Endodermal cell (in vitro differentiated cells): Measurements from ENCODE around the gene WDR37. TPM values are rescaled to one million over a fixed set of nuclear protein-coding genes. Genes with fewer than 3 reads are reported as not detected.
A peak's percentile ranks its signal among the peaks of the same experiment; 100 is the strongest.

ENCODE experiments used
- DNase-seq: peaks from one replicate; pipeline ENCODE4 v3.0.0-alpha.2; 2017
- H3K27ac ChIP-seq: 2 replicates; pipeline ENCODE4 v1.5.1; 2013; ENCODE audit warnings: mild to moderate bottlenecking, low read depth, low read length, moderate library complexity
- H3K27me3 ChIP-seq: 2 replicates; pipeline ENCODE4 v1.6.1; 2013; ENCODE audit warnings: mild to moderate bottlenecking, low read length, moderate library complexity; ENCODE audit not compliant: insufficient read depth, control insufficient read depth, poor library complexity, severe bottlenecking
- H3K36me3 ChIP-seq: 2 replicates; pipeline ENCODE4 v1.7.0; 2013; ENCODE audit warnings: mild to moderate bottlenecking, low read length, moderate library complexity; ENCODE audit not compliant: control insufficient read depth, insufficient read depth
- H3K4me1 ChIP-seq: one replicate; pipeline ENCODE4 v1.7.0; 2013; ENCODE audit warnings: low read length; ENCODE audit not compliant: control insufficient read depth, insufficient read depth
- H3K4me3 ChIP-seq: 2 replicates; pipeline ENCODE4 v1.5.1; 2013; ENCODE audit warnings: mild to moderate bottlenecking, low read length, moderate library complexity
- H3K9ac ChIP-seq: 2 replicates; pipeline ENCODE4 v1.6.1; 2013; ENCODE audit warnings: mild to moderate bottlenecking, low read length, moderate library complexity; ENCODE audit not compliant: poor library complexity, severe bottlenecking; ENCODE audit errors: extremely low read depth
- H3K9me3 ChIP-seq: 2 replicates; pipeline ENCODE4 v1.6.1; 2013; ENCODE audit warnings: mild to moderate bottlenecking, low read length, moderate library complexity; ENCODE audit not compliant: control insufficient read depth
- H3K27ac Mint-ChIP-seq: 2 replicates; pipeline ENCODE4 v1.8.0; 2020; ENCODE audit warnings: mixed read lengths
- H3K27me3 Mint-ChIP-seq: 2 replicates; pipeline ENCODE4 v1.8.0; 2021; ENCODE audit warnings: mild to moderate bottlenecking, mixed read lengths; ENCODE audit not compliant: insufficient read depth
- H3K36me3 Mint-ChIP-seq: 2 replicates; pipeline ENCODE4 v1.8.0; 2020; ENCODE audit warnings: low read depth, mixed read lengths
- H3K4me1 Mint-ChIP-seq: 2 replicates; pipeline ENCODE4 v1.8.0; 2020; ENCODE audit warnings: mixed read lengths
- H3K4me3 Mint-ChIP-seq: 2 replicates; pipeline ENCODE4 v1.8.0; 2020; ENCODE audit warnings: mild to moderate bottlenecking, moderate library complexity, mixed read lengths
- H3K9me3 Mint-ChIP-seq: 2 replicates; pipeline ENCODE4 v1.8.0; 2020; ENCODE audit warnings: mild to moderate bottlenecking, mixed read lengths
- CTCF ChIP-seq: fragments of 200-600 bp; sonication (generic); conservative IDR thresholded peaks from 2 replicates; pipeline ENCODE4 v1.5.0; 2021; ENCODE audit warnings: antibody characterized with exemption, mild to moderate bottlenecking
- WGBS, 2 experiments: methylation state at CpG; one replicate each; pipeline versions ENCODE4 v1.1.5 to v1.1.7; 2013; ENCODE audit warnings: missing lambda C conversion rate in 2 of 2, mixed read lengths in 1 of 2; ENCODE audit not compliant: insufficient coverage in 1 of 2, insufficient read length in 1 of 2; 5-methylcytosine and 5-hydroxymethylcytosine counted together
- total RNA-seq, 2 donors: library from RNA; stranded (reverse); fragmentation: NEBNext Ultra II Directional in 1 of 2; extraction: Animal tissue kit (Norgen Biotek cat#: 25700) in 1 of 2; gene quantifications; 2 replicates in 1 of 2; 3 replicates in 1 of 2; pipeline ENCODE4 v1.2.1, GENCODE V29; 2021

WDR37 gene
- total RNA-seq, 2 donors from 2014 or later: 10.7 TPM

DNA sequence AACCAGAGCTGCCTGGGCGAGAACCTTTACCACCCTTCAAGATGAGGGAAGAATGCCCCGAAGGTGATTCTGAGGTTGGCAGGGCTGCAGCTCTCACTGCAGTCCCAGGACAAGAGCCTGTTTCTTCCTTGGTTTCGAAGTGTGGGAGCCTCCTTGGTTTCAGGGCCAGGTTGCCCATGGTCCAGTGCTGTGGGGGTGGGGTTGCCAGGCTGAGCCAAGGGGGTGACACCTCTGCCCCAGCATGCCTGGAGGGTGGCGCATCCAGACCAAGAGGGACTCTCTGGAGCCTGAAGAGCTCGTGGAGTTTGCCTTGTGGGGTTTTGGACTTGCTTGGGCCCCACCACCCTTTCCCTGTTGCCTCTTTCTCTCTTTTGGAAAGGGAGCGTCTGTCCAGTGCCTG, 41.3 kb downstream of the WDR37 start:
- Histone ChIP-seq H3K36me3 (peaks cover 40% of the 10 kb centered on the region), H3K27ac (no peak overlapping the region), H3K9ac (no peak overlapping the region), H3K27me3 (no peaks in the 10 kb centered on the region), H3K4me3 (no peak overlapping the region), H3K9me3 (no peaks in the 10 kb centered on the region), H3K4me1 (no peaks in the 10 kb centered on the region)
- H3K27me3 Mint-ChIP-seq: no peaks in the 10 kb centered on the region
- WGBS, 2 experiments: 96 to 100% methylated on average over 2 to 6 of the region's 6 CpGs
- peaks cover 3% of the 10 kb centered on the region for H3K4me1 Mint-ChIP-seq
- peaks cover 30% of the 10 kb centered on the region for H3K36me3 Mint-ChIP-seq
- H3K4me3 Mint-ChIP-seq: no peak overlapping the region
- no peak for TF ChIP-seq CTCF
- H3K9me3 Mint-ChIP-seq: no peaks in the 10 kb centered on the region
- H3K27ac Mint-ChIP-seq: no peak overlapping the region
- DNase-seq: no peak

DNA sequence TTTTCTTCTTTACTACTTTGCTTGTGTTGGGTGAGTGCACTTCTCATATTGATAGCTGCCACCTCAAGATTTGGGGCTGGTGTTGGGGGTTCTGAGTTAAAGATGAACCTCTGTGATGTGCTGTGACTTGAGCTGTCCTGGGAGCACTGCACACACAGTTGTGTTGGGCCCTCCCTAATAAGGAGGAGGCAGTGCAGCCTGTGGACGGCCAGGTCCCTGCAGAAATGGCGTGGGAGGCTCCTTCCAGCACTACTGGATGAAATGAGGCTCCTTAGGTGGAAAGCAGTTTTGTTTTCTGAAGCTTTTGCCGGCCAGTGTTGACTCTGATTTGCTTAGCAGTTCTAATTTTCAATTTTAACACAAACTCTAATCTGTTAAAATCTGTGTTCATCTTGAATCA, 44.0 kb downstream of the WDR37 start:
- no peak for TF ChIP-seq CTCF
- H3K4me3 ChIP-seq: no peak overlapping the region
- DNase-seq: no peak
- no peak overlapping the region for H3K9ac ChIP-seq
- H3K4me1 Mint-ChIP-seq: peaks cover 3% of the 10 kb centered on the region
- peaks cover 41% of the 10 kb centered on the region for H3K36me3 Mint-ChIP-seq
- H3K27ac Mint-ChIP-seq: no peak overlapping the region
- H3K27ac ChIP-seq: no peak overlapping the region
- H3K27me3 Mint-ChIP-seq: no peaks in the 10 kb centered on the region
- no peaks in the 10 kb centered on the region for H3K9me3 ChIP-seq
- H3K9me3 Mint-ChIP-seq: no peaks in the 10 kb centered on the region
- H3K4me3 Mint-ChIP-seq: no peak overlapping the region
- peaks cover 40% of the 10 kb centered on the region for H3K36me3 ChIP-seq
- WGBS, 2 experiments: 86 to 93% methylated on average over 1 to 3 of the region's 3 CpGs
- no peaks in the 10 kb centered on the region for H3K4me1 ChIP-seq
- no peaks in the 10 kb centered on the region for H3K27me3 ChIP-seq

- no peaks in the 10 kb centered on the region for H3K9me3 ChIP-seq
- peaks cover 3% of the 10 kb centered on the region for H3K4me1 Mint-ChIP-seq
- H3K9ac ChIP-seq: no peak overlapping the region
- H3K36me3 ChIP-seq: peaks cover 38% of the 10 kb centered on the region
- TF ChIP-seq CTCF: peak; percentile 76
- H3K4me3 ChIP-seq: no peak overlapping the region
- no peak overlapping the region for H3K27ac ChIP-seq
- H3K27me3 Mint-ChIP-seq: no peaks in the 10 kb centered on the region
- H3K4me3 Mint-ChIP-seq: no peak overlapping the region
- no peaks in the 10 kb centered on the region for H3K4me1 ChIP-seq
- H3K36me3 Mint-ChIP-seq: peaks cover 47% of the 10 kb centered on the region
- H3K27me3 ChIP-seq: no peaks in the 10 kb centered on the region
- peak; percentile 90 for DNase-seq
- H3K27ac Mint-ChIP-seq: peak overlapping the region; percentile 57
- no peaks in the 10 kb centered on the region for H3K9me3 Mint-ChIP-seq
- WGBS, 2 experiments: 71 to 77% methylated on average over 16 to 23 of the region's 23 CpGs
Measured at GRCh38 chr10:1100691-1101368, 44.6 kb downstream of the WDR37 start.
